Keratinocyte (primary cell): ENCODE data around the gene LDLRAD4.

Source experiments
- EZH2 ChIP-seq: IDR thresholded peaks from one replicate; pipeline ENCODE4 v1.6.1; 2012; ENCODE audit warnings: inconsistent platforms, mild to moderate bottlenecking, low read length, moderate library complexity
- TF ChIP-seq, protein P1 (sequence below), 3 experiments: IDR thresholded peaks in 1 of 3; conservative IDR thresholded peaks in 1 of 3; optimal IDR thresholded peaks in 1 of 3; 2 replicates in 2 of 3; 3 replicates in 1 of 3; pipeline versions ENCODE3 to v1.5.1; 2011; ENCODE audit warnings: low read length in 3 of 3, mild to moderate bottlenecking in 3 of 3, moderate library complexity in 2 of 3, control low read depth in 1 of 3, inconsistent platforms in 1 of 3; ENCODE audit not compliant: insufficient read depth in 2 of 3; ENCODE audit errors: extremely low read depth in 1 of 3

DNA sequence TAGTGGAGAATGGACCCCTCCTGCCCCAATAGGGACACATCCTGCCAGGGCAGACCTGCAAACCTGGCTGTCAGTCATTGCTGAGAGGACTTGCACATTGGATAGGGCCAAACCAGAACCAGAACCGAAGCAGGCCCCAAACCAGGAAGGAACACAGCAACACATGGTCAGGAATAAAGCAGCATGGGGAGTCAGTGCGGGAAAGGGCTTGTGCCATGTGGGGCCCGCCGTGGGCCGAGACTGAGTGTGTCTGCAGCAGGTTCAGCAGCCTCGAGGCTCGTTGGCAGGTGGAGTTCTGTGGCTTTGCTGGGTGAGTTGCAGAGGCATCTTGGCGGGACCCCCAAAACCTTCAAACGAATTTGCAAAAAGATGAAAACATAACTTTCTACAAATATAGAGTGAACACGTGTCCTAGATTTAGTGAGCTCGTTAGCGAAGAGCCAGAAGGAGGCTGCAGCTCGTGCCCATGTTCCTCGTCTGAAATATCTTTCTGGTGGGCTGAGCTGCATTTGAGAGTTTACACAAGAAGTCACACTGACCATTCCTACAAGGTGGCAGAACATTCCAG is 44.9 kb upstream of the LDLRAD4 start:
- TF ChIP-seq, protein P1, sequence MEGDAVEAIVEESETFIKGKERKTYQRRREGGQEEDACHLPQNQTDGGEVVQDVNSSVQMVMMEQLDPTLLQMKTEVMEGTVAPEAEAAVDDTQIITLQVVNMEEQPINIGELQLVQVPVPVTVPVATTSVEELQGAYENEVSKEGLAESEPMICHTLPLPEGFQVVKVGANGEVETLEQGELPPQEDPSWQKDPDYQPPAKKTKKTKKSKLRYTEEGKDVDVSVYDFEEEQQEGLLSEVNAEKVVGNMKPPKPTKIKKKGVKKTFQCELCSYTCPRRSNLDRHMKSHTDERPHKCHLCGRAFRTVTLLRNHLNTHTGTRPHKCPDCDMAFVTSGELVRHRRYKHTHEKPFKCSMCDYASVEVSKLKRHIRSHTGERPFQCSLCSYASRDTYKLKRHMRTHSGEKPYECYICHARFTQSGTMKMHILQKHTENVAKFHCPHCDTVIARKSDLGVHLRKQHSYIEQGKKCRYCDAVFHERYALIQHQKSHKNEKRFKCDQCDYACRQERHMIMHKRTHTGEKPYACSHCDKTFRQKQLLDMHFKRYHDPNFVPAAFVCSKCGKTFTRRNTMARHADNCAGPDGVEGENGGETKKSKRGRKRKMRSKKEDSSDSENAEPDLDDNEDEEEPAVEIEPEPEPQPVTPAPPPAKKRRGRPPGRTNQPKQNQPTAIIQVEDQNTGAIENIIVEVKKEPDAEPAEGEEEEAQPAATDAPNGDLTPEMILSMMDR (optimal IDR thresholded peaks at IDR 0.05 in 1 of 3, IDR thresholded peaks at IDR 0.05 in 1 of 3, conservative IDR thresholded peaks at IDR 0.05 in 1 of 3; ENCODE audit: extremely low read depth in 1 of 3, insufficient read depth in 2 of 3, low read length in 3 of 3) = no peak
- TF ChIP-seq EZH2 = no peak
